OCI-M1 (cell line): ENCODE results near the gene SEMA3F.

Source experiments
- DNase-seq: peaks from one replicate; lab custom pipeline; 2025; lab: John Stamatoyannopoulos, UW

The SEMA3F gene

GRCh38 chr3:50154840-50155490 is at the start of gene SEMA3F:
TSS of gene SEMA3F (plus strand) at chr3:50155324. CDS start at chr3:50159623, 4,299 bp downstream.
- DNase-seq: peak; percentile 25

GRCh38 chr3:50111757-50112156 is 43.4 kb upstream of the SEMA3F start:
- DNase-seq: no peak

GRCh38 chr3:50112462-50112861 is 42.7 kb upstream of the SEMA3F start:
- no peak for DNase-seq

GRCh38 chr3:50117120-50117519 is 38.0 kb upstream of the SEMA3F start:
- no peak for DNase-seq

GRCh38 chr3:50118237-50118636 is 36.9 kb upstream of the SEMA3F start:
- no peak for DNase-seq

GRCh38 chr3:50119786-50120185 is 35.3 kb upstream of the SEMA3F start:
- DNase-seq: no peak

- DNase-seq: no peak
Observed at GRCh38 chr3:50120364-50121071, 34.6 kb upstream of the SEMA3F start.

GRCh38 chr3:50121072-50122032 is 33.8 kb upstream of the SEMA3F start:
- DNase-seq: peak; percentile 76

- DNase-seq: no peak
Observed at GRCh38 chr3:50122071-50122470, 33.1 kb upstream of the SEMA3F start.

GRCh38 chr3:50122661-50123391 is 32.3 kb upstream of the SEMA3F start:
- DNase-seq: no peak

- DNase-seq: no peak
Observed at GRCh38 chr3:50123394-50124051, 31.6 kb upstream of the SEMA3F start.

- DNase-seq: no peak
Observed at GRCh38 chr3:50124052-50124799, 30.9 kb upstream of the SEMA3F start.

- no peak for DNase-seq
Observed at GRCh38 chr3:50124800-50125178, 30.3 kb upstream of the SEMA3F start.

GRCh38 chr3:50125541-50126286 is 29.4 kb upstream of the SEMA3F start:
- no peak for DNase-seq

GRCh38 chr3:50126287-50127211 is 28.6 kb upstream of the SEMA3F start:
- no peak for DNase-seq

- DNase-seq: no peak
Observed at GRCh38 chr3:50127251-50127691, 27.9 kb upstream of the SEMA3F start.

- DNase-seq: no peak
Observed at GRCh38 chr3:50128001-50128400, 27.1 kb upstream of the SEMA3F start.

GRCh38 chr3:50130436-50130835 is 24.7 kb upstream of the SEMA3F start:
- DNase-seq: no peak
